Hindlimb muscle (tissue), 1 donor: ENCODE measurements around the gene PBXIP1. TPM values are rescaled to one million over a fixed set of nuclear protein-coding genes. Genes with fewer than 3 reads are reported as not detected.

Experiments used
- polyA plus RNA-seq: library from polyadenylated mRNA; unstranded; fragments of 120-200 nt; gene quantifications from one replicate; pipeline ENCODE4 v1.2.1, GENCODE V29; 2013; ENCODE audit not compliant: insufficient read length

The PBXIP1 gene
- polyA plus RNA-seq, 1 donor, result 175 TPM

Other genes starting within 250 kb of the PBXIP1 start
- 11.8 TPM for gene KCNN3, start 85.8 kb downstream of the PBXIP1 start, polyA plus RNA-seq
- gene PMVK, start 19.4 kb downstream of the PBXIP1 start, polyA plus RNA-seq, result 33.8 TPM
- 32.1 TPM for gene PYGO2, start 5.7 kb upstream of the PBXIP1 start, polyA plus RNA-seq
- 75.7 TPM for gene SHC1, start 14.6 kb upstream of the PBXIP1 start, polyA plus RNA-seq
- 48.2 TPM for gene CKS1B, start 18.6 kb upstream of the PBXIP1 start, polyA plus RNA-seq
- gene FLAD1, start 27.2 kb upstream of the PBXIP1 start, polyA plus RNA-seq, result 20.6 TPM
- gene LENEP, start 37.5 kb upstream of the PBXIP1 start, polyA plus RNA-seq, result 0.67 TPM
- 11.3 TPM for gene ZBTB7B, start 46.7 kb upstream of the PBXIP1 start, polyA plus RNA-seq
- 2.1 TPM for gene DCST2, start 77.7 kb upstream of the PBXIP1 start, polyA plus RNA-seq
- gene DCST1, start 77.7 kb upstream of the PBXIP1 start, polyA plus RNA-seq, result not detected
- gene ADAM15, start 95.2 kb upstream of the PBXIP1 start, polyA plus RNA-seq, result 69.3 TPM
- gene EFNA4, start 107.6 kb upstream of the PBXIP1 start, polyA plus RNA-seq, result 6.0 TPM
- gene EFNA3, start 122.7 kb upstream of the PBXIP1 start, polyA plus RNA-seq, result 2.5 TPM
- 24.7 TPM for gene EFNA1, start 171.8 kb upstream of the PBXIP1 start, polyA plus RNA-seq
- gene SLC50A1, start 179.8 kb upstream of the PBXIP1 start, polyA plus RNA-seq, result 22.6 TPM
- gene DPM3, start 184.4 kb upstream of the PBXIP1 start, polyA plus RNA-seq, result 25.1 TPM
- 78.9 TPM for gene KRTCAP2, start 217.2 kb upstream of the PBXIP1 start, polyA plus RNA-seq
- 0.40 TPM for gene TRIM46, start 217.8 kb upstream of the PBXIP1 start, polyA plus RNA-seq